Mesothelial cell of epicardium (in vitro differentiated cells): ENCODE results near the gene WDFY2. TPM values are rescaled to one million over a fixed set of nuclear protein-coding genes. Genes with fewer than 3 reads are reported as not detected.

Source experiments
- DNase-seq, 2 experiments: peaks; one replicate each; pipeline ENCODE4 v3.0.0; 2021; ENCODE audit warnings: low spot score in 2 of 2; ENCODE audit not compliant: unreplicated experiment in 2 of 2
- H3K27ac Mint-ChIP-seq: 2 replicates; pipeline ENCODE4 v1.8.0; 2021; ENCODE audit warnings: mixed read lengths
- H3K27me3 Mint-ChIP-seq: 2 replicates; pipeline ENCODE4 v1.8.0; 2021; ENCODE audit warnings: low read depth, mixed read lengths
- H3K36me3 Mint-ChIP-seq: 2 replicates; pipeline ENCODE4 v1.8.0; 2021; ENCODE audit warnings: mixed read lengths
- H3K4me1 Mint-ChIP-seq: 2 replicates; pipeline ENCODE4 v1.8.0; 2021; ENCODE audit warnings: mixed read lengths
- H3K4me3 Mint-ChIP-seq: 2 replicates; pipeline ENCODE4 v1.8.0; 2021; ENCODE audit warnings: mild to moderate bottlenecking, moderate library complexity, mixed read lengths
- H3K9me3 Mint-ChIP-seq: 2 replicates; pipeline ENCODE4 v1.8.0; 2021; ENCODE audit warnings: mixed read lengths
- total RNA-seq: library from RNA; stranded (reverse); gene quantifications from 3 replicates; pipeline ENCODE4 v1.2.1, GENCODE V29; 2021
- TF ChIP-seq, protein P1 (sequence below): fragments of 200-600 bp; sonication (generic); IDR thresholded peaks from one replicate; pipeline ENCODE4 v1.5.0; 2021; ENCODE audit warnings: antibody characterized with exemption; ENCODE audit not compliant: unreplicated experiment

The WDFY2 gene
- total RNA-seq, 1 donor from 2014 or later, result 12.1 TPM

DNA sequence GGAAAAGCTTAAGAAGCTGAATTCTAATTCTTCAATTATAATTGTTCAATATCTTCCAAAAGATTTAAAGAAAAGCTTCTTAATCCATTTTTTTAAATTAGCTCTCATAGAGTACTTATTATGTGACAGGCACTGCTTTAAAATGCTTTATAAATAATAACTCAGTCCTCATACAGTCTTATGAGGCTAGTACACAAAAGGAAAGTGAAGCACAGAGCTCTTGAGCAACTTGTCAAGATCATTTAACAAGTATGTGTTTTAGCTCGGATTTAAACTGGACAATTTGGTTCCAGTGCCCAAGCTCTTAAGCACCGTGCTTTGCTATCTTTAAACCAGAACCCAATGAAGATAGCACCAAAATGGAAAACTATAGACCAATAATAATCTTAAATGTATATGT is 113.6 kb downstream of the WDFY2 start:
- no peak overlapping the region for H3K27ac Mint-ChIP-seq
- H3K9me3 Mint-ChIP-seq, result peaks cover 8% of the 10 kb centered on the region
- H3K27me3 Mint-ChIP-seq, result no peaks in the 10 kb centered on the region
- no peak overlapping the region for H3K4me3 Mint-ChIP-seq
- no peak for DNase-seq
- TF ChIP-seq, protein P1, sequence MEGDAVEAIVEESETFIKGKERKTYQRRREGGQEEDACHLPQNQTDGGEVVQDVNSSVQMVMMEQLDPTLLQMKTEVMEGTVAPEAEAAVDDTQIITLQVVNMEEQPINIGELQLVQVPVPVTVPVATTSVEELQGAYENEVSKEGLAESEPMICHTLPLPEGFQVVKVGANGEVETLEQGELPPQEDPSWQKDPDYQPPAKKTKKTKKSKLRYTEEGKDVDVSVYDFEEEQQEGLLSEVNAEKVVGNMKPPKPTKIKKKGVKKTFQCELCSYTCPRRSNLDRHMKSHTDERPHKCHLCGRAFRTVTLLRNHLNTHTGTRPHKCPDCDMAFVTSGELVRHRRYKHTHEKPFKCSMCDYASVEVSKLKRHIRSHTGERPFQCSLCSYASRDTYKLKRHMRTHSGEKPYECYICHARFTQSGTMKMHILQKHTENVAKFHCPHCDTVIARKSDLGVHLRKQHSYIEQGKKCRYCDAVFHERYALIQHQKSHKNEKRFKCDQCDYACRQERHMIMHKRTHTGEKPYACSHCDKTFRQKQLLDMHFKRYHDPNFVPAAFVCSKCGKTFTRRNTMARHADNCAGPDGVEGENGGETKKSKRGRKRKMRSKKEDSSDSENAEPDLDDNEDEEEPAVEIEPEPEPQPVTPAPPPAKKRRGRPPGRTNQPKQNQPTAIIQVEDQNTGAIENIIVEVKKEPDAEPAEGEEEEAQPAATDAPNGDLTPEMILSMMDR, result no peak
- H3K4me1 Mint-ChIP-seq, result no peaks in the 10 kb centered on the region
- no peaks in the 10 kb centered on the region for H3K36me3 Mint-ChIP-seq

DNA sequence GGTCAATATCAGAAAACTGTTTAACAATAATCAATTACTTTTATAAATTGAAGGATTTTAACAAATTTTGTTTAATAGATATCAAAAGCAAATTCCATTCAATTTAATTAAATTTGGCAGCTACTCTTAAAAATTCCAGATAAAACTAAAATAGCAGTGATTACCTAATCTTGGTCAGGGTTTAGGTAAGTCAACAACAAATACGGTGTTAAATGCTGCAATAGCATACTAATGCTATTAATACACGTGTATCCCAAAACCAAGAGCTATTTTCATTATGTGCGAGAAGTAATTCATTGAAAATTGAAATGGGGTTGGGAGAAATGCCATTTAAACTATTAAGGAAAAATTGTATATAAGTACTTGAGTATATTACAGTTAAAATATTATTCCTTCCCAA is 114.1 kb downstream of the WDFY2 start:
- Mint-ChIP-seq H3K4me3 (no peak overlapping the region), H3K27me3 (no peaks in the 10 kb centered on the region), H3K9me3 (peaks cover 8% of the 10 kb centered on the region), H3K4me1 (no peaks in the 10 kb centered on the region), H3K36me3 (no peaks in the 10 kb centered on the region), H3K27ac (no peak overlapping the region)
- TF ChIP-seq, protein P1, result no peak
- no peak for DNase-seq

- Mint-ChIP-seq H3K4me1 (no peaks in the 10 kb centered on the region), H3K27ac (no peak overlapping the region), H3K9me3 (peaks cover 18% of the 10 kb centered on the region), H3K4me3 (no peak overlapping the region), H3K36me3 (peaks cover 7% of the 10 kb centered on the region), H3K27me3 (no peaks in the 10 kb centered on the region)
- TF ChIP-seq, protein P1, result no peak
- DNase-seq, result no peak
These were observed 120.4 kb downstream of the WDFY2 start for GRCh38 chr13:51704399-51705313.

GRCh38 chr13:51707461-51707860 is 123.2 kb downstream of the WDFY2 start:
- H3K27me3 Mint-ChIP-seq, result no peaks in the 10 kb centered on the region

DNA sequence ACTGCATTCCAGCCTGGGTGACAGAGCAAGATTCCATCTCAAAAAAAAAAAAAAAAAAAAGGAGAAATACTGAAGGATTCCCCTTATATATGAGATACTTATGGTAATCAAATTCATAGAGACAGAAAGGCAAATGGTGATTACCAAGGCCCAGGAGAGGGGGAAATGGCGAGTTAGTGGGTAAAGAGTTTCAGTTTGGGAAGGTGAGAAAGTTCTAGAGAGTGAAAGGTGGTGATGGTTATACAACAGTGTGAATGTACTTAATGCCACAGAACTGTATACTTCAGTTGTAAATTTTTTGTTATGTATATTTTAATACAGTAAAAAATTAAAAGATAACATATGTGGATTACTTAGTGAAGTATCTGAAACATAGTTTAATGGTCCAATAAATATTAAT is 129.5 kb downstream of the WDFY2 start:
- no peaks in the 10 kb centered on the region for H3K27me3 Mint-ChIP-seq
- peaks cover 4% of the 10 kb centered on the region for H3K9me3 Mint-ChIP-seq
- TF ChIP-seq, protein P1, result no peak
- no peaks in the 10 kb centered on the region for H3K36me3 Mint-ChIP-seq
- no peak for DNase-seq
- no peak overlapping the region for H3K27ac Mint-ChIP-seq
- H3K4me1 Mint-ChIP-seq, result no peaks in the 10 kb centered on the region
- H3K4me3 Mint-ChIP-seq, result no peak overlapping the region

More at GRCh38 chr13:51707461-51707860, 123.2 kb downstream of the WDFY2 start:
- TF ChIP-seq, protein P1, result no peak
- Mint-ChIP-seq H3K4me3 (no peak overlapping the region), H3K4me1 (no peaks in the 10 kb centered on the region), H3K36me3 (peaks cover 7% of the 10 kb centered on the region), H3K9me3 (peaks cover 15% of the 10 kb centered on the region), H3K27ac (no peak overlapping the region)
- no peak for DNase-seq
